Activated T-helper 2 cell treated with anti-CD3 and anti-CD28 coated beads, Interferon-gamma antibody, Interleukin-2, Interleukin-4, amounts not matched to agents 10 μg/mL and 5 μg/mL and 100 μg/mL, durations not matched to agents 14 hours and 24 hours and 36 hours (primary cell): Measurements from ENCODE around the gene SF3B2. TPM values are rescaled to one million over a fixed set of nuclear protein-coding genes. Genes with fewer than 3 reads are reported as not detected.

Experiments used
- DNase-seq: peaks from one replicate; pipeline ENCODE4 v3.0.0; 2021; ENCODE audit warnings: low spot score
- H3K27ac Mint-ChIP-seq: one replicate; pipeline ENCODE4 v1.8.0; 2021; ENCODE audit warnings: mixed read lengths
- H3K27me3 Mint-ChIP-seq: one replicate; pipeline ENCODE4 v1.8.0; 2021; ENCODE audit warnings: low read depth, mixed read lengths
- H3K36me3 Mint-ChIP-seq: one replicate; pipeline ENCODE4 v1.8.0; 2021; ENCODE audit warnings: low read depth, mixed read lengths
- H3K4me1 Mint-ChIP-seq: one replicate; pipeline ENCODE4 v1.8.0; 2021; ENCODE audit warnings: low read depth, mixed read lengths
- H3K4me3 Mint-ChIP-seq: one replicate; pipeline ENCODE4 v1.8.0; 2021; ENCODE audit warnings: low read depth, mild to moderate bottlenecking, moderate library complexity, mixed read lengths
- H3K9me3 Mint-ChIP-seq: one replicate; pipeline ENCODE4 v1.8.0; 2021; ENCODE audit warnings: mixed read lengths
- intact Hi-C: fragments of 100-400 bp; cut with micrococcal nuclease; formaldehyde crosslinking; loops from one replicate; pipeline ENCODE4 v1.15.1; 2023
- total RNA-seq: library from RNA; stranded (reverse); gene quantifications from 2 replicates; pipeline ENCODE4 v1.2.3, GENCODE V29; 2022

The SF3B2 gene
- total RNA-seq, 1 donor from 2014 or later: 268 TPM

DNA sequence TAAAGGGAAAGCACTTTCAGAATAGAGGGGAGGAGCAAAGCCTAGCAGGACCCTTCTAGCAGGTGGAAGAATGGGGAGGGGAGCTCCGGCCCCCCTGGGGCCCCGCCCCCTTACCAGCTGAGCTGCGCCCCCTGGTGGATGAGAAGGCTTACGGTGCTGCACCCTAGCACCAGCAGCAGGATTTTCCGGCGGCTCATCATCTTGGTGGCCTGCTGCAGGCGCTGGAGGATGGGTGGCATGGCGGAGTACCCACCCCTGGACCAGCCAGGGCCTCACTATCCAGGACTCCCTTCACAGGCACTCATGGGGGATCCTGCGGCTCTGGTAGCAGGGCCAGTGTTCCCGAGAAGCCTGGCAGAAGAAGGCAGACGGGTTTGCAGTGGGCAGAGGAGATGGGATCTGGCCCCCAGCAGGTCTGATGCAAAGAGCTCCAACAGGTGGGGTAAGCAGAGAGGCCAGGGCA is 7.0 kb upstream of the SF3B2 start:
- H3K27me3 Mint-ChIP-seq: peaks cover 8% of the 10 kb centered on the region
- H3K27ac Mint-ChIP-seq: peak overlapping the region; percentile 48
- no peak overlapping the region for H3K4me3 Mint-ChIP-seq
- H3K9me3 Mint-ChIP-seq: no peaks in the 10 kb centered on the region
- H3K36me3 Mint-ChIP-seq: no peaks in the 10 kb centered on the region
- peak; percentile 77 for DNase-seq
- H3K4me1 Mint-ChIP-seq: peaks cover 18% of the 10 kb centered on the region
- intact Hi-C loops: no loop called here

DNA sequence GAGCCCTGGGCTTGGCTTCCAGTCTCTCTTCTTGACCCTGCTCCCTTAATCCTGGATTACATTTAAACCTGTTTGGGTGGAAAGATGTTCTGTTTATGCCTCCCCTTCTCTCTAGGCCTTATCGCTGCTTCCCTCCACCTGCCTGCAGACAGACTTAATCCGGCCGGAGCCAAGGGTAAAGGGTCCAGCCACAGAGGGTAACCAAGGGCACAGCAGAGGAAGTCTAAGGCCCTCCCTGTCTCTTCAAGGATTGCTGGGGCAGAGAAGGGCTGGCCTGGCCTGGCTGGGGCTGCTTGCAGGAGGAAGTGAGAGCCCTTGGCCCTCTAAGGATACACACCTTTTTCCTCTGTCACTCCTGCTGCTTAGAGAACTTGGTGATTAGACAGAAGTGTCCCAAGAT is 5.3 kb upstream of the SF3B2 start:
- intact Hi-C loops: no loop called here
- Mint-ChIP-seq H3K4me1 (peaks cover 29% of the 10 kb centered on the region), H3K9me3 (no peaks in the 10 kb centered on the region), H3K36me3 (no peaks in the 10 kb centered on the region), H3K4me3 (no peak overlapping the region), H3K27ac (no peak overlapping the region), H3K27me3 (peaks cover 8% of the 10 kb centered on the region)
- no peak for DNase-seq

DNA sequence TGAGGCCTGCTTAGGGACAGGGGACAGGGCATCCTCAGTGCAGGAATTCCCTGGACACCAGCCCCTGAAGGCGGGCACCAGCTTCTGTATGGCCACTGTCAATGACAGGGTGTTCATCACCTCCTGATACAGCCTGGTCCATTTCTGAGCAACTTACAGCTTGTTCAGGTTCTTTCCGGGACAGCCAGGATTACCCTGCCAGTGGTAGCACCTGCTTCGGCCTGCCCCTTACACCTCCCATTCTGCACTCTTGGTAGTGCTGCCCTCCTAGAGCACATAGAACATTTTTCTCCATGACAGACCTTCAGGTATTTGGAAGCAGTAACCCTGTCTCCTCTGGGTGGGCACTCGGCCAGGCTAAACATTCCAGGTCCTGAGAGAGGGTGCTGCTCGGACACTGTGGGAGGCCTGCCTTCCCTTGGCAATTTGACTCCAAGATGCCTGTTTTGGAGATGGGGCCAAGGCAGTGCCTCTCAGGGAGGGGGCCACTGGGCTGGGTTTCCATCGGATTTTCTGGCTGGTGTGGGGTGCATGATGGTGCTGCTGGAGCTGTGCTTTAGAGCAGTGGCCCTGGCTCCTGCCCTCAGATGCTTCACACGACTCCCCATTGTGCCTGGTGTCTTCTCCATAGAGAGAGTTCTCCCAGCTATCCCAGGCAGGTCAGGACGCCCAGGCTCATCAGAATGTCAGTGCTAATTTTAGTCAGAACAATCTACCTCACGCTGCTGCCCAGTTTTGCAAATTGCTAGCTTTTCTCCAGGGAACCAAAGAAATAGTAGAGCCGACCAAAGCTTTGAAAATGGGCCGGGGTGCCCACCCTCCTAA is 4.4 kb upstream of the SF3B2 start:
- intact Hi-C loops: no loop called here
- Mint-ChIP-seq H3K27ac (no peak overlapping the region), H3K36me3 (peaks cover 6% of the 10 kb centered on the region), H3K4me1 (peaks cover 31% of the 10 kb centered on the region), H3K4me3 (no peak overlapping the region), H3K27me3 (peaks cover 8% of the 10 kb centered on the region), H3K9me3 (no peaks in the 10 kb centered on the region)
- no peak for DNase-seq

DNA sequence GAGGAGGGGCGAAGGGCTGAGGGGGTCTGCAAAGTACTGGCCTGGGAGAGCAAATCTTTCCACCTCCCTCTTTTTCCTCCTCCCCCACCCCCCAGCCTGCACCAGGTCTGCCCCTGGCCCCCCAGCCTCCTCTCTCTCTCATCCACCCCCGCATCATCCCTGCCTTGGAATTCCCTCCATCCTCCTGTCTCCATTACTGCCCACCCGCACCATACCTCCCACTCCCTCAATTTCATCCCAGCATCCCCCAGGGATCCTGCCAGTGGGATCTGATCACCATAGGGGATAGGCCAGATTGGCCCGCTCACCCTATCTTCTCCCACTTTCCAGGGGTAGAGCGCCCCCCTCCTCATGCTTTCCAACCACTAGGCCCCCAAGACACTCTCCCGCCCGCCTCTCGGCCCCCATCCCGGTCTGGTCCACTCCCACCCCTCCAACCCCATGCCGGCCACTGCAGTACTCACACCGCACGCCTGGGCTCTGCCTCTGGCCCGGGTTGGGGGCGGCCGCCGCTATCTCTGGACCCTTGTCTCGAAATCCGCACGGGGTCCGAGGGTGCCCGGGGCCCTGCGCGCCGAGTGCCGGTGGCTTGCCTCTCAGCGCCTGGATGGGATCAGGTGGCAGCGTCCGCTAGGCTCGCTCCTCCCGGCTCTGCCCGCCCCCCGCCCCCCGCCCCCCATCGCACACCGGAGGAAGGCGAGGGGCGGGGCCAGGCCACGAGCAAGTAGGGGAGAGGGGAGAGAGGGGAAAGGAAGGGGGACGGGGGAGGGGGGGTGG is 3.4 kb upstream of the SF3B2 start, which contains the start of gene GAL3ST3:
TSS of gene GAL3ST3 (minus strand) at position 615 of the 777 bp plus-strand sequence. CDS start 3,746 bp downstream, outside the sequence.
- intact Hi-C loops: no loop called here
- H3K27ac Mint-ChIP-seq: no peak within 1 kb of the TSS
- peaks cover 8% of the 10 kb centered on the region for H3K27me3 Mint-ChIP-seq
- H3K9me3 Mint-ChIP-seq: no peaks in the 10 kb centered on the region
- H3K4me3 Mint-ChIP-seq: no peak within 1 kb of the TSS
- H3K4me1 Mint-ChIP-seq: peaks cover 38% of the 10 kb centered on the region
- H3K36me3 Mint-ChIP-seq: peaks cover 14% of the 10 kb centered on the region
- no peak for DNase-seq

DNA sequence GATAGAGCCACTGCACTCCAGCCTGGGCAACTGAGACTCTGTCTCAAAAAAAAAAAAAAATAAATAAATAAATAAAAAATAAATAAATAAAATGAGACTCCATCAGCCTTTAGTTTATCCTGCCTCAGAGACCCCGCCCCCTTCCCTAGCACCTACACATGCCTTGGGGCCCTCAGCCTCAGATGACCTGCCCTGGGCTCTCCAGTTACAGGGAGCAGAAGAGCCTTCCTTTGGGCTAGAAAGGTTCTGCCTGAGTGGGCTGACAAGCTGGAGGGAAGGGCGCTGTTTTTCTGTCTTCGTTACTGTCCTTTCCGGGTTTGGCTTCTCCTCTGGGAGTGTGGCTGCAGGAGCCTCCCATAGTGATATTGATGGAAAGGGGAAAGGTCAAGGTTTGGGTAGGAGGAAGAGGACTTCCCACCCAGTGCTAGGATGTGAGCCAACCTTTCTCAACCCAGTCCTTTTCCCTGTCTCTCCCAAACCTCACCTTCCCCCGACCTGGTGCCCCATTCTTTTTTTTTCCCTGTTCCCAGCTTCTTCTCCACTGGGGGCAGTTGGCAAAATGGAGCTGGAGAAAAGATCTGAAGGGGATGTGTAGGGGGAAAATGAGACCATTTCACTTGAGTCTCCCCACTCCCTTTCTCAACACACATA is 1.5 kb upstream of the SF3B2 start:
- Mint-ChIP-seq H3K27me3 (peaks cover 8% of the 10 kb centered on the region), H3K27ac (peak overlapping the region; percentile 80), H3K36me3 (peaks cover 28% of the 10 kb centered on the region), H3K4me3 (peak overlapping the region; percentile 100), H3K4me1 (peaks cover 30% of the 10 kb centered on the region), H3K9me3 (no peaks in the 10 kb centered on the region)
- intact Hi-C loops: loop anchor here (5.0 kb wide), 1 partner anchor 217 kb away; the partner anchor contains the start of gene RAB1B
- no peak for DNase-seq

DNA sequence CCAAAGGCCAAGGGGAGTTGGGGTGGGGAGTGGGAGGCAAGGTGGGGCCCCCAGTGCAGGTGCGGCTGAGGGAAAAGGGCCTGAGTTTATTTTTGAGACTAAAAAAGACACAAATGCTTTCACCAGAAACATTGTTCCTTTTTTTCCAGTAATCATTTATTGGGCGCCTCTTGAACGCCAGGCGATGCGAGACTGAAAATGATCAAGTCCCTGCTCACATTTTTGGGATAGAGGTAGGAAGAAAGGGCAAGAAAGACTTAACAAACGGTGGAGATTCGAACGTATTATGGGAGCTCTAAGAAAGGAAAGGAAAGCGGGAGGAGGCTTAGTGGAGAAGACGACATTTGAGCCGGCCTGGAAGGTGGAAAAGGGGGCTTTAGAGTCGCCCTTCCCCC is 796 bp upstream of the SF3B2 start:
- no peak for DNase-seq
- intact Hi-C loops: loop anchor here (5.0 kb wide), 1 partner anchor 216 kb away; the partner anchor contains the start of gene RAB1B
- Mint-ChIP-seq H3K4me3 (peak overlapping the region; percentile 100), H3K27me3 (peaks cover 8% of the 10 kb centered on the region), H3K4me1 (peaks cover 28% of the 10 kb centered on the region), H3K9me3 (no peaks in the 10 kb centered on the region), H3K36me3 (peaks cover 35% of the 10 kb centered on the region), H3K27ac (peak overlapping the region; percentile 80)

DNA sequence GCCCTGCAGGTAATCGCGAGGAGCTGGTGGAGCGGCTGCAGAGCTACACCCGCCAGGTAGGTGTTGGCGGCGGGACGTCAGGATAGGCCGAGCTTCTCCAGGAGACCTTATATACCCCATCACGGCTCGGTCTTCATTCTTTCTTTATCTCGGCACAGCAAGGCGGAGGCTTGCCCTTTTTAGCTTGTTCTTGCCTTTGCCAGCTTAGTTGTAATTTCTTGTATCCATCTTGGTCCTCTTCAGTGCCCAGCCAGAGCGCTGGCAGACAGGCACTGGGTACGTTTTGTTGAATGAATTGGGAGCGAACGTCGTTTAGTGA is 459 bp downstream of the SF3B2 start:
- H3K27ac Mint-ChIP-seq: peak overlapping the region; percentile 97
- DNase-seq: no peak
- intact Hi-C loops: loop anchor here (1.0 to 5.0 kb wide), 4 partner anchors 17 to 215 kb away; partner anchors contain the start of genes BANF1, EIF1AD, MUS81 and RAB1B
- peaks cover 4% of the 10 kb centered on the region for H3K27me3 Mint-ChIP-seq
- H3K4me3 Mint-ChIP-seq: peak overlapping the region; percentile 100
- H3K9me3 Mint-ChIP-seq: no peaks in the 10 kb centered on the region
- peaks cover 28% of the 10 kb centered on the region for H3K4me1 Mint-ChIP-seq
- H3K36me3 Mint-ChIP-seq: peaks cover 47% of the 10 kb centered on the region

DNA sequence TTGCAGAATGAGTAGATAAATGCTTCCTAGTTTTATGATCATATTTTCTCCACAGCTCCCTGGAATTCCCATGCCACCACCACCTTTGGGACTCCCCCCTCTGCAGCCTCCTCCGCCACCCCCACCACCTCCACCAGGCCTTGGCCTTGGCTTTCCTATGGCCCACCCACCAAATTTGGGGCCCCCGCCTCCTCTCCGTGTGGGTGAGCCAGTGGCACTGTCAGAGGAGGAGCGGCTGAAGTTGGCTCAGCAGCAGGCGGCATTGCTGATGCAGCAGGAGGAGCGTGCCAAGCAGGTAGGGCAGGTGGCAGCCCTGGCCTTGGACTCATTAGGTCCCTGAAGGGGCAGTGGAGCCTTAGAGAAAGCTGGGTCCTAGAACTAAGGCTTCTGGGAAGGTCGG is 2.9 kb downstream of the SF3B2 start:
- no peak for DNase-seq
- Mint-ChIP-seq H3K27ac (no peak overlapping the region), H3K4me1 (peaks cover 32% of the 10 kb centered on the region), H3K9me3 (no peaks in the 10 kb centered on the region), H3K36me3 (peaks cover 70% of the 10 kb centered on the region), H3K27me3 (no peaks in the 10 kb centered on the region), H3K4me3 (no peak overlapping the region)
- intact Hi-C loops: no loop called here

DNA sequence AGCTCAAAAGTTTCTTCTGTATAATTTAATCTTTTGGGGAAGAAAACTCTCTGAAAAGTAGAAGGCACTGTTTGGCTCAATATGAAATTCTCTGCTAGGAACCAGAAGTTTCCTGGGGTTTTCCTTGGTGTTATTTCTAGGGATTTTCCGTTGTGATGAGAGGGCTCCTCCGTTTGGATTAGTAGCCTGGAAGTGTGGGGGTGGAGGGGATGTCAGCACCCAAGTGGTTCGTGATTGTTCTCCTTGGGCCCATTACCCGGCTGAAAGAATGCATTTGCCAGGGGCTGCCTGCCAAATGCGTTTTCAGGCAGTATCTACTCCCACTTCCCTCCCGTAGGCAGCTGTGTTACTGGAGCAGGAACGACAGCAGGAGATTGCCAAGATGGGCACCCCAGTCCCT is 4.3 kb downstream of the SF3B2 start:
- Mint-ChIP-seq H3K27ac (no peak overlapping the region), H3K36me3 (peaks cover 83% of the 10 kb centered on the region), H3K4me3 (no peak overlapping the region), H3K27me3 (no peaks in the 10 kb centered on the region), H3K9me3 (no peaks in the 10 kb centered on the region), H3K4me1 (peaks cover 34% of the 10 kb centered on the region)
- intact Hi-C loops: no loop called here
- no peak for DNase-seq

DNA sequence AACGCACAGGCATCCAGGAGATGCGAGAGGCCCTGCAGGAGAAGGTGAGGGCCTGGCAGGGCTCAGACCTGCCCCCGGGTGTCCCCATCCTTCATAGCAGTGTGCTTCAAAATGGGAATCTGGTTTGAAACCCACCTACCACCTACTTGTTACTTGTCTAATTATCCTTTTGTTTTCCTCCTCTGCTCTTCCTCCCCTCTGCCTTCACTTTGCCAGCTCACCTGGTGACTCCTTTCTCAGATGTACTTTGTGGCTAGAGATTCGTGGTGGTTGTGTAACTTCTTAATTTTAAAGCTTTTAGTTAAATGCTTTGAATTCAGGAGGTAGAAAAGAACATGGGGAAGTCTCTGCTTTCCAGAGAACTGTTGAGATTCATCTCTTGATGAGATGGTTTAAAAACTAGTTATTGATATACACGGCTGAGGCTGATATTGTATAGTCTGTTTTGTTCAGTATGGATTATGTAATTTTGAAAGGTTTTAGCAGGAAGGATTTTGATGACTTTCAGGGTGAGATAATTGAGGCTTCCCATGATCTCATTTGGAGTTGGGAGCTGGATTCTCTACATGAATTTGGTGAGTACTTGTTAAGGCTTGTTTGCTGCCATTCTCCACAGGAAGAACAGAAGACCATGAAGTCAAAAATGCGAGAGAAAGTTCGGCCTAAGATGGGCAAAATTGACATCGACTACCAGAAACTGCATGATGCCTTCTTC is 8.0 kb downstream of the SF3B2 start:
- intact Hi-C loops: no loop called here
- no peak for DNase-seq
- Mint-ChIP-seq H3K36me3 (peaks cover 92% of the 10 kb centered on the region), H3K9me3 (no peaks in the 10 kb centered on the region), H3K4me3 (no peak overlapping the region), H3K27me3 (no peaks in the 10 kb centered on the region), H3K27ac (peak overlapping the region; percentile 9), H3K4me1 (peaks cover 37% of the 10 kb centered on the region)

DNA sequence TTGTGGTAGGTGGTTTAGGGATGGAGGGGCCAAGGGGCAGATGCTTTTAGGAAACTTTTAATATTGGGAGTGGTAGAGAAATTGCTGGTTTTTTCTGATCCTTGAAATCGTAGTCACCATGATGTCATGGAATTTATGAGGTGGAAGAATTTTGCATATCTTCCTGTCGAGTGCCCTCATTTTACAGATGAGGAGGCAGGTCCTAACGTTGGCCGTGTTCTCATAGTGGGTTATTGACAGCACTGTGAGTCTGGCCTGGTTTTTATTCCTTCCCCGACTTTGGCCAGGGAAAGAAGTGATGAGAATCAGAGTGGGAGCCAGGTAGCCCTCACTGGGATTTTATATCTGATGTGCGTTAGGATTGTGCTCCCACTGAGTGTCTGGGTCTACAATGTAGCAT is 9.1 kb downstream of the SF3B2 start:
- Mint-ChIP-seq H3K27me3 (no peaks in the 10 kb centered on the region), H3K27ac (peak overlapping the region; percentile 78), H3K4me1 (peaks cover 41% of the 10 kb centered on the region), H3K36me3 (peaks cover 90% of the 10 kb centered on the region), H3K4me3 (no peak overlapping the region), H3K9me3 (no peaks in the 10 kb centered on the region)
- no peak for DNase-seq
- intact Hi-C loops: no loop called here

DNA sequence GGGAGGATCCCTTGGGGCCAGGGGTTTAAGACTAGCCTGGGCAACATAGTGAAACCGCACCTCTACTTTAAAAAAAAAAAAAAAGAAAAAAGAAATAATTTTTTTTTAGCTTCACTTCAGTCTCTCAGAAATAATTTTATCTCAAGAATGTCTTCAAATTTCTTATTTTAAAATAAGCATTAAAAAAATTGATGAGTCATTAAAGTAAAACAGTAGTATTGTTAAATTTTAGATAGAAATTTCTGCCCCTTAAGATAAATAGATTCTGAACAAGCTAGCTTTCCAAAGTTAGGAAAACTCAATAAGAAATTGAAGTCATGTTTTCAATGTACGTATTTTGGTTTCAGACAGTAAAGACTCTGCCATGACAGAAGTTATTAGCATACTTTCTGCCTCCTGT is 10.2 kb downstream of the SF3B2 start:
- Mint-ChIP-seq H3K4me1 (peaks cover 50% of the 10 kb centered on the region), H3K4me3 (no peak overlapping the region), H3K9me3 (no peaks in the 10 kb centered on the region), H3K27me3 (no peaks in the 10 kb centered on the region), H3K27ac (no peak overlapping the region), H3K36me3 (peaks cover 90% of the 10 kb centered on the region)
- no peak for DNase-seq
- intact Hi-C loops: no loop called here
